ENCODE data around the gene SHMT1.
"Not testable (repeated sequence)": the region's sequence is repeated elsewhere in the genome, so short reads cannot be mapped to it uniquely, and the experiment has no call there.

DNA sequence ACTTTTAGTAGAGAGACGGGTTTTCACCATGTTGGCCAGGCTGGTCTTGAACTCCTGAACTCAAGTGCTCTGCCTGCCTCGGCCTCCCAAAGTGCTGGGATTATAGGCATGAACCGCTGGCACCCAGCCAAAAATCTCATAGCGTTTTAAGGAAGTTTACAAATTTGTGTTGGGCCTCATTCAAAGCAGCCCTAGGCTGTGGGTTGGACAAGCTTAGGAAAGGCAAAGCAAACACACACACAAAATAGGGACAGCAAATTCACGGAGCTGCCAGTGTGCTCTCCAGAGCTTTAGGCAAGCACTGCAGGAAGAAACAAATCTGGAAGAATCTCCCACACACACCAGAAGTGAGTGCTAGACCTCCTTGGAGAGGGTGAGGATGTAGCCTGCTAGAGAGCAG lies 39.8 kb upstream of the SHMT1 start:
- TF ChIP-seq, protein P1, sequence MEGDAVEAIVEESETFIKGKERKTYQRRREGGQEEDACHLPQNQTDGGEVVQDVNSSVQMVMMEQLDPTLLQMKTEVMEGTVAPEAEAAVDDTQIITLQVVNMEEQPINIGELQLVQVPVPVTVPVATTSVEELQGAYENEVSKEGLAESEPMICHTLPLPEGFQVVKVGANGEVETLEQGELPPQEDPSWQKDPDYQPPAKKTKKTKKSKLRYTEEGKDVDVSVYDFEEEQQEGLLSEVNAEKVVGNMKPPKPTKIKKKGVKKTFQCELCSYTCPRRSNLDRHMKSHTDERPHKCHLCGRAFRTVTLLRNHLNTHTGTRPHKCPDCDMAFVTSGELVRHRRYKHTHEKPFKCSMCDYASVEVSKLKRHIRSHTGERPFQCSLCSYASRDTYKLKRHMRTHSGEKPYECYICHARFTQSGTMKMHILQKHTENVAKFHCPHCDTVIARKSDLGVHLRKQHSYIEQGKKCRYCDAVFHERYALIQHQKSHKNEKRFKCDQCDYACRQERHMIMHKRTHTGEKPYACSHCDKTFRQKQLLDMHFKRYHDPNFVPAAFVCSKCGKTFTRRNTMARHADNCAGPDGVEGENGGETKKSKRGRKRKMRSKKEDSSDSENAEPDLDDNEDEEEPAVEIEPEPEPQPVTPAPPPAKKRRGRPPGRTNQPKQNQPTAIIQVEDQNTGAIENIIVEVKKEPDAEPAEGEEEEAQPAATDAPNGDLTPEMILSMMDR (IDR thresholded peaks at IDR 0.05; ENCODE audit: insufficient read depth, low read depth, low read length) = not testable (repeated sequence)
- not testable (repeated sequence) for TF ChIP-seq EZH2 (IDR thresholded peaks at IDR 0.05; ENCODE audit: insufficient read depth, low read length)

All from astrocyte (in vitro differentiated cells and primary cell).